Measurements from ENCODE around the gene HTR6.
A peak's percentile ranks its signal among the peaks of the same experiment; 100 is the strongest.

The HTR6 gene

DNA sequence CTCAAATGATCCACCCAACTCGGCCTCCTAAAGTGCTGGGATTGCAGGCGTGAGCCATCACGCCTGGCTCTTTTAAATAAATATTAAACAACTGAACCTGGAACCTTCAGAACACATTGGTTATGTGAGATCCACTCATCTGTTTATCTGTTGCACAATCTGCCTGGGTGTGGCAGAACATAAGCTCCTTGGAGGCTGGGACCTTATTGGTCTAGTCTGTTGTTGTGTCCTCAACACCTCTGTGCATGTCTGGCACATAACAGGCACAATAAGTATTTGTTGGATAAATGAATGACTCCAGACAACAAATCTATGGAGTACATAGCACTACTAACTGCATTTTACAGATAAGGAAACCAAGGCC is 24.7 kb upstream of the HTR6 start:
- no peak for DNase-seq

DNA sequence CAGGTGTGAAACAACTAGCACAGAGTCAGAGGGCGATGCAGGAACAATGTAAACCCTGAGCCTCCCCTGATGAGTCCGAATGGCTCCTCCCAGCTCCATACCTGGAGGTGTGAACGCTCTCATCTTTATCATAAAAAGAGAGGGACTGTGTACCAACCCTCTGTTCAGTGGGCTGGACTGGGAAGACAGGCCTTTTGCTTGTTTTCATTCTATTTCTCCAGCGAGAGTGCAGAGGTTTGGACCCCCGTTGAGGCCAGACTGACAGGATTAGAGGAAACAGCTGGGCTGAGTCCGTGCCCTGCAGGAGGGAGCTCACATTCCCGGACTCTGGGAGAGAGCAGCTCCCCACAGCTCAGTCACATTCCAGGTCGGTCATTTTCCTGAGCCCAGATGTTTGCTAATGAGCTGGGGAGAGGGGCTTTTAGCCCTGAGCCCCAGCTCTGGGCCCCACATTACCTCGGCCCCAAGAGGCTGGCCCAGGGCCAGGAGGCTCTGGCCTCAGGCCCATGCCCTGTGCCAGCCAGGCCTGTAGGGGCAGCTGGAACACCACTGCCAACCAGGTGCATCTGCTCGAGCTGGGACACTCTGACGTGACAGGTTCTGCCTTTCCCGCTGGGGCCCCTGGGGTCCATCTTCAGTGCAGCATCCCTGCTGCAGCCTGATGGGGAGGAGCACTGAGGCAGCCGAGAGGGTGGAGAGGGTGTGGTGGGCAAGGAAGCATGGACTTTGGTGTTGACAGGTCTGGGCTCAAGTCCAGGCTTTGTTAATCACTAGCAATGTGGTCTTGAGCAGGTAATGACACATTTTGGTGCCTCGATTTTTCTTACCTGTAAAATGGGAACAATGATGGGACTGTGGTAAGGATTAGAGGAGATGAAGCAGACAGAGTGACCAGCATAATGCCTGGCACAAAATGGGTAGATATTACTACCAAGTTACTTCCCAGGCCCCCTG is 24.0 kb upstream of the HTR6 start:
- no peak for DNase-seq

DNA sequence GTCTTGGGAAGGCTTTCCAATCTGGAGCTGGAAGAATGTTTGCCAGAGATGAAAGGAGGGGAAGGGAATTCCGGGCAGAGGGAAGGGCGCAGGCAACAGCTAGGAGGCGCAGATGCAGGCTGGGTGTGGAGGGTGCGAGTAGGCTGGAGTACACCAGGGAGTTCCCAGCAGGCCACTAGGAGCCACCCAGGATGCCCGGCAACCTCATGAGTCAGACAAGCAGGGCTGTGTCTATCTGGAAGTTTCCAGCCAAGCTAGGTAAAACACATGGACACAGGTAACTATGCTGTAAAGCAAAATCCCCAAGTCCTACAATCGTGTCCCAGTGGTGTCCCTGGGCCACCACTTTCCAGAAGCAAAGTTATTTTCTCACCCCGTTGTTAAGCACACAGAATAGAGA is 21.6 kb upstream of the HTR6 start:
- no peak for DNase-seq

DNA sequence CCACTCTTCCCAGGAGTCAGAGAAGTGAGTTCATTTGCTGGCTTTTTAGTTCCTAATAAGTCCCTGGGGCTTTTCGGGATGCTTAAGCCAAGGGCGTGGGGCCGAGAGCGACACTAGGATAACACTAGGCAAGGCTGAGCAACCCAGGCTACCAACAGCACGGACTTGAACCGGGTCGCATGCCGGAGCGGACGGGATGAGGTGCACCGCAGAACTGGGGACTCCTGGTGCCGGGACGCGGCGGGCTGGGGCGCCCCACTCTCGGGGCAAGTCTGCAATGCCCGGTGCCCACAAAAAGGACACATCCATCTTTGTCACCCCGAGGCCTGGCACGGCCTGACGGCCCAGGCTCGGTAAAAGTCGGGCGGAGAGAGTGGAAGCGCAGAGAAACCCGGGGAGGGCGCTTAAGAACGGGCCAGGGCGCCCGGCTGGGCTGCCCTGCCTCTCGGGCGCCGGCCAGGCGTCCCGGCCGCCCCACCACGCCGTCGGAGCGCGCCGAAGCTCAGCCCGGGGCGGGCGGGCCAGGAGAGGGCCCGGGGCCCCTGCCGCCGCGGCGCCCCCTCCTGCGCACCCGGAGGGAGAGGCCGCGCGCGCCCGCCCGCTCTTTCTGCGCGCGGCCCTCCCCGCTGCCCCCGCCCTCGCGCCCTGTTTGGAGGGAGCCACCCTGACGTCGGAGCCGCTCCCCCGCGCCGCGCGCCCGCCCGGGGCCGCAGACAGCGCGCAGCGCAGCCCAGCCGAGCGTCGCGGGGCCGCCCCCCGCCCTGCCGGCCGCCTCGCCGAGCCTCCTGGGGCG is 20.9 kb upstream of the HTR6 start, which contains the start of gene NBL1:
Gene NBL1 (plus strand): TSS at position 710 of the 793 bp plus-strand sequence. CDS start 10,720 bp downstream, outside the sequence.
- DNase-seq = peak; percentile 82

DNA sequence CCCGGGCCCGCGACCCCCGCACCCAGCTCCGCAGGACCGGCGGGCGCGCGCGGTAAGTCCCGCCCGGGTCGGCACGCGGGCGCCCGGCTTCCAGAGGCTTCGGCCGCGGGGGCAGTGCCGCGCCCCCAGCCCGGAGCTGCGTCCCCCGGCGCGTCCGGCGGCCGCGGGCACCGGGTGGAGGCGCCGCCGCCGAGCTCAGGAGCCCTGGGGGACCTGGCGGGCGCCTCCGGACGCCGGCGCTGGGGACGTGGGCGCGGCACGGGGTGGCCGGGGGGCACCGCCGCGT is 20.3 kb upstream of the HTR6 start:
- no peak for DNase-seq

DNA sequence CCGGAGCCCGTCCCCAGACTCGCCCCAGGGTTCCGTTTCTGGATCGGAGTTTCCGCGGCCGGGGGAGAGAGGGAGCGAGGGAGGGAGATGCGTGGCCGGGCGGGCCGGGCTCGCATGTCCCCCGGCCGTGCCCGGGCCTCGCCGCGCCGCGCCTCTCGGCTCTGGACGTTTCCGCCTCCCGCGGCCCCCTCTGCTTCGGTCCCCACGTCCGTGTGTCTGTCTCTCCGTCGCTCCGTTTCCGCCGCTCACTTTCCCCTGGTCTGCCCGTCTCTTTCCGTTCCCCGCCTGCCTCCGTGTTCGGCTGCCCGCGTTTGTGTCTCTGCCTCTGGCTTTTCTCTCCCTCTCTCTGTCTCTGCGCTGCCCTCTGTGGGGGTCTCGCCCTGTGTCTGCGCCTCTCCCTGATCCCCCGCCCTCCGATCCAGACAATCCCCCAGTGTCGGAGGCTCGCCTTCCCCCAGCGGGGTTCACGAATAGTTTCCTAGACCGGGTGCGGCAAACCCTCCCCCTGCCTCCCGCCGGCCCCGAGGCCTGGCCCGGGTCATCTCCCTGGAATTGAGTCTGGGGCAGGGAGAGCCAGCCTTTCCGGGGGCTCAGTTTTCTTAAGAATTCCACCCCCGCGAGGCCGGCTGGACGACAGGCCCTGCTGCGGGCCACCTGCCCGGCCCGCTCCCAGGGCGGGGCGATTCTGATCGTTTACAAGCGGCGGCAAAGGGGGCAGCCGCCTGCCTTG is 19.8 kb upstream of the HTR6 start:
- DNase-seq = peak; percentile 65

DNA sequence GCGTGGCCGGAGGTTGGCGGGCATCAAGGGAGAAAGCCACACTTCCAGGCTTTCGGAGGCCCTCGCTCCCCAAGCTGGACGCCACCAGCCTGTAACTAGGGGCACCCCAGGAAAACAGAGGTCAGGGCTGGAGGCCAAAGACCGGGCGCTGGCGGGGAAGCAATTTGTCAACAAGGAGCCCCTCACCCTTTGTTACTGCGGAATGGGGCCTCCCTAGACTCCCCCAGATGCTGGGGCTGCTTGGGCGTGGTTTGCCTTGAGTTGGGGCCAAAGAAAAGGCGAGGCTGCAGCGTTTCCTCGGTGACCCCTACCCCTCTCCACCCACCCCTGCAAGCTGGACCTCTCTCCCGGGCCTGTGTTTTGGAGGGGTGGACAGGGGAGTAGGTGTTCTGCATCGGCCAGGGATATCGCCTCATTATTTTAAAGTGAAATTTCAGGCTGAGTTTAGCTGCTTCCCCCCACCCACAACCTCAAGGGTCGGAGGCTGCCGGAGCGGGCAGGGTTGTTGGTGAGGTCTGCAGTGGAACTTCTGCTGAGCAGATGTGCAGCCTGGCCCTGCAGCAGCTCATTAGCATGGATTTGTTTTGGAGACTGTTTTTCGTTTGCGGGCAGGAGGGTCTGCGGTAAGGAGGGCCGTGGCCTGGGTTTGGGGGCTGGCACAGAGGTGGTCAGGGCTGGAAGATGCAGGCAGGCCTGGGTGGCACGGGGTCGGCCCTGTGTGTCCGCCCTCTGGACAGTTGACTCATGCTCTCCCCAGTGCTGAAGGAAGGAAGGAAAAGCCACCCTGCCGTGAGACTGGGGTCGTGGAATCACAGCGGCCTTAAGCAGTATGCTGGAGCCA is 19.0 kb upstream of the HTR6 start:
- no peak for DNase-seq

DNA sequence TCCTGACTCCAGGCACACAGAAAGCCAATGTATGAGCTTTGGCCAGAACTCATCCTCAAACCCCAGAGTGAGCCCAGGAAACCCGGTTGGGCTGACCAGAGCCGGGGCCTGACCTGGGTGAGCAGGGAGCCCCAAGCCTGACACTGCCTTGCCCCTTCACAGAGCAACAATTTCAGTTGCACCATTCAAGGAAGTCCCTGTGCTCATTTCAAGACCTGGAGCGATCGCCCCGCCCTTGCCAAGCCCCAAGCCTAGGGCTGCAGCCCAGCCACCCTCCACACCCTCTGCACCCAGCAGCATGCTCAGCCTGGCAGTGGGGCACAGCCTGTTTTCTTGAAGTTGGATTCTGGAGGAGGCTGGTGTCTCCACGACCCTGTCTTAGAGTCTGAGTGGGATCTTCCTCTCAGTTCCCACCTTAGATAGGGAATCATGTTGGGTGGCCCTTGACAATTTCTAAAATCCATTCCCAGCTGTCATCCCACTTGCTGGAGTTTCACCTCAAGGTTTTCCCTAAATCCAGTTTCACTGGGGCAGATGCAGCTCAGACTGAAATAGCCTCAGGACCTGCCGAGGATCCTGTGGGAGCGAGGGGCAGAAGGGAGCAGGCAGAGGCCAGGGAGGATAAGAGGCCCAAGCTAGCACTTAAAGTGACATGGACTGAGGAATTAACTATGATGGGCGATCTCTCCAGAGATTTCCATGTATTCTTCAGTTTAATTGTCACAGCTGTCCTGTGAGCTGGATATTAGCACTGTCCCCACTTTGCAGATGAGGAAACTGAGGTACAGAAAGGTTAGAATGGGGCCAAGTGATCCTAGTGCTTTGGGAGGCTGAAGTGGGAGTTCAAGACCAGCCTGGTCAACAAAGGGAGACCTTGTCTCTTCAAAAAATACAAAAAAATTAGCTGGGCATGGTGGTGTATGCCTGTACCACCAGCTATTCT is 18.0 kb upstream of the HTR6 start:
- no peak for DNase-seq

DNA sequence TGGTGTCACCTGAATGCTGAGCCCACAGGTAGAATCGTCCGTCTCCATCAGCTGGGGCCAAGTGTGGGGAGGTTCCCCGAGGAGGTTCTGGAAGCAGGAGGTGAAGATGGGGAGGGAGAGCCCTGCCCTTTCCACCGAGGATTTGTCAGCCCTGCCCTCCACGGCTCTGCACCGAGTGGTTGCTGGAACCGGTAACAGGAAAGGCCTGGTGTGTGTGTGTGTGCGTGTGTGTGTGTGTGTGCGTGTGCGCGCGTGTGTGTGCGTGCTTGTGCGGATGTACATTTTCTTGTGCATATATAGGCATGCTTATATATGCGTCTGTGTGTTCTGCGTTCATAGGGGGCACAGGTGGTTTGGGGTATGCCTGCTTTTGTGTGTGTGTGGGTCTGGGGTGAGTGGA is 17.0 kb upstream of the HTR6 start:
- DNase-seq = peak; percentile 58

DNA sequence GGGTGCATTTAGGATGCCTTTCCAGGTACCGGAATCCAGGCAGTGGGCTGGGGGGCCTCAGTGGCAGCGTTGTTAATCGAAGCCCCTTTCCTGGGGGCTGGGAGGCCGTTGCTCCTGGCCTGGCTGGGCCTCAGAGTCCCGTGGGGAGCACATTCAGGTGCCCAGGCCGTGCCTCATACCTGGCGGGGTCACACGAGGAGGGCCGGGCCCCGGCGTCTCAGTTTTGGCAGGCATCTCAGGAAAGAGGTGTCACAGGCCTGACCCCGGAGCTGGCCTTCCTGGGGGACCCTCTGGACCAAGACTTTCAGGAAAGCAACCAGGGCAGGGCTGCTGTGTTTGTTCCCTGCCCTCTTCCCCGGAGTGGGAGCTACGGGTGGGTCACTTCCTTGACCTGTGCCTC is 16.4 kb upstream of the HTR6 start:
- no peak for DNase-seq

DNA sequence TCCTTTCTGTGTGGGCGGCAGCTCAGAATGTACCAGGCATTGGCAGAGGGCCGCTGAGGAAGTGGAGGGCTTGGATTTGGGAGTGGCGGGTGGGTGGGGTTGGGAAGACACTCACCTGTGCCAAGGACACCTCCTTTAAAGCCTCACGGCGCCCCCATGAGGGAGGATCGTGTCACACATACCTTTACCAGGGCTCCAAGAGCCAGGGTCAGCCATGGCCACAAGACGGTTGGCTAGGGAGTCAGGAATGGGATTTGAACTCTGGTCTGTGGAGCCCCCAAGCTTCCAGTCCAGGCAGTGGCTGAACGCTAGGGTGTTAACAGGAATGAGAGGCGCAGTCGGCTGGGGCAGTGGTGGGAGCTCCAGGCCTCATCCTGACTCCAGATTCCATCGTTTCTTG is 16.0 kb upstream of the HTR6 start:
- DNase-seq = no peak

DNA sequence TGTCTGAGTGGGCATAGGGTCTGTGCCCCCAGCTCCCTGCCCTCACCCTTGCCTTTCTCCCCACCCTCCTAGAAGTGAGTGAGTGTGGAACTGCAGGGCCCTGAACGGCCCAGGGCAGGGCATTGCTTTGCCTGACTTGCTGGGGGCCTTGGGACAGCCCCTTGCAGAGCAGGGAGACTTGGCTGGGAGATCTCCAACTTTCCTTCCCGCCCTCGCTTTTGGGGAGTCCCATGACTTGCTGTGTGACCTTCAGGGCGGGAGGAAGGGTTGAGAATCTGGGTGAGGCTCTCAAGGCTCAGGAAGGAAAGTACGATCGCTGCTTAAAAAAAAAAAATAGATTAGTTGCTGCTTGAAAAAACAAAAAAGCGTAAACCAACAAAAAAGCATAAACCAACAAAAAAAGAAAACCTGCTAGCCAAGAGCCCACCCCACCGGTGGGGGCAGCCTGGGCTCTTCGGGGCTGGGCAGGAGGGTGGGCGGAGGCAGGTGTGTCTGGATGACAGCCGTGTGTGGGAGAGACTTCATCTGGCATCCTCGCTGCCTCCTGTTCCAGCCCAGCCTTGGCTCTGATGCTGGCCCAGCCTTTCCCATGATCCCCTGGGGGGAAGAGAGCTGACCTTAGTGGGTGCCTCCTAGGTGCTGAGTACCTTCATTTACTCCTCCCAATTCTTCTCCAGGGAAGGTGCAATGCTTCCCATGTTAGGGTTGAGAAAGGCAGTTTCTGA is 14.1 kb upstream of the HTR6 start:
- DNase-seq = no peak

DNA sequence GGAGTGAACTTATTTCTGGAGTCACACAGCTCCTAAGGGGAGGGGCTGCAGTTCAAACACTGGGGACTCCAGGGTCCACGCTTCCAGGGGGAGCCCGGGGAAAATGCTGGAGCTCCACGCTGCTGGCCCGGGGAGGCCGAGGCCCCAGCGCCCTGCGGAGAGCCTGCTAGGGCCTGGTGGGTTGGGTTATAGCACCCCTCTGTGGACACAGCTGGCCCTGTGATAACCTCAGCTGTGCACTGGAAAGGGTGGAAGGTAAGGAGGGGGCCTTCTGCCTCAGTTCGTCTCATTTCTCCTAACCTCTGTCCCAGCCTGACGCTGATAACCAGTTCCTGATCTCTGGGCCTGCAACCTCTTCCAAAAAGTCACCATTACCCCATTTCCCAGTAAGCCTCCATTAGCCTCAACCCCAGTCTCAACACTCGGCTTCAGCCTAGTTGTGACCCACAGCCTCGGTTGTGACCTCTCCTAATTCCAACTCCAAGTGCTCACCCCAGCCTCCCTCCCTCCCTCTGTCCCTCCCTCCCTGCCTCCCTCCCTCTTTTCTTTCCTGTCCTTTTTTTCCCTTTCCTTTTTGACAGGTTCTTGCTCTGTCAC is 13.4 kb upstream of the HTR6 start:
- DNase-seq = peak; percentile 70

DNA sequence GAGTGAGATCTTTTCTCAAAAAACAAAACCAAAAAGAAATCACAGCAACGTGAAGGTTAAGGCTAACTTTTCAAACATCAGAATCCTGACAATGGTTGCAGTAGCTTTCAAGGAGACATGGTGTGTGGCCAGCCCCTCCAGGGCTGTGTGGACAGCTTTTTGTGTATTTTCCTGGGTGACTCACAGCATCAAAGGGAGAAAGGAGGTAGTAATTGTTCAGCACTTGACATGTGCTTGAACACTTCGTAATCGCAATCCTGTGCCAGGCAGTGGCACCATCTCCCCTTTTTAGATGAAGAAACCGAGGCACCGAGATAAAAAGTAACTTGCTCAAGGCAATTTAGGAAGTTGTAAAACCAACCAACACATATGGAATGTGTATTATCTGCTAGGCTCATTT is 10.3 kb upstream of the HTR6 start:
- no peak for DNase-seq

DNA sequence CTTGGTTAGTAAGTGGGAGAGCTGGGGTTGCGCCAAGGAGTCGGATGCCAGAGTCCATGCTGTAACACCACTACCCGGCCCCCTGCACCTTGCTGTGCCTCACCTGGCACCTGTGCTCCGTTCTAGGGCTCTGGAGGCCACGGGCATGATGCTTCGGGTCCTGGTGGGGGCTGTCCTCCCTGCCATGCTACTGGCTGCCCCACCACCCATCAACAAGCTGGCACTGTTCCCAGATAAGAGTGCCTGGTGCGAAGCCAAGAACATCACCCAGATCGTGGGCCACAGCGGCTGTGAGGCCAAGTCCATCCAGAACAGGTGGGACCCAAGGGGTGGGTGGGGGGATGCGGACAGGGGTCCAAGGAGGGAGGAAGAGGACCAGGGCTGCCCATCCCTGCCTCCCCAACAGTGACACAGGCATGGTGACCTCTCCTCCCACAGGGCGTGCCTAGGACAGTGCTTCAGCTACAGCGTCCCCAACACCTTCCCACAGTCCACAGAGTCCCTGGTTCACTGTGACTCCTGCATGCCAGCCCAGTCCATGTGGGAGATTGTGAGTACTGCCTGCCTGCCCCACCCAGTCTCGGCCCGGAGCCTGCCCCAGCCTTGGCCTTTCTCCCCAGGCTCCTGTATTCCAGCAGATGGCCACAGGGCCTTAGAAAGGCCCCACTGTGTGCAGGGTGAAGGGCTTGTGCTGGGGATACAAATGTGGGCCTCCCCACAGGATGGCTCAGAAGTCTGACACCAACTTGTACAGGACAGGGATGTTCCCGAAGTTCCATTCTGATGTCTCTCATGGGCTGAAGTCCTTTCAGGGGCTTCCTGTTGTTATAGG is 9.6 kb upstream of the HTR6 start:
- no peak for DNase-seq

DNA sequence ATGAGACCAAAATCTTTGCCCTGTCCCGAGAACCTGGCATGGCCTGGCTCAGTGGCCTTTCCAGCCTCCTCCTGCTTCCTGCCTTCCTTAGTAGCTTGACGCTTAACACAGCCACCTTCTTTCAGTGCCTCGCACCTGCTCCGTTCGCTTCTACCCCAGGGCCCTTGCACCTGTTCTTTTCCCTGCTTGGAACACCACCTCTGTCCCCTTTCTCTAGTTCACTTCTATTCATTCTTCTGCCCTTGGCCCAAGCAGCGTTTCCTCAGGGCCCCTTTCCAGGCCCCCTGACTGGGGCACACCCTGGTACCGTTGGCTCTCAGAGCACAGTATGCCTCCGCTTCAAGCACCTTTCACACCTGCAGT is 9.0 kb upstream of the HTR6 start:
- no peak for DNase-seq

DNA sequence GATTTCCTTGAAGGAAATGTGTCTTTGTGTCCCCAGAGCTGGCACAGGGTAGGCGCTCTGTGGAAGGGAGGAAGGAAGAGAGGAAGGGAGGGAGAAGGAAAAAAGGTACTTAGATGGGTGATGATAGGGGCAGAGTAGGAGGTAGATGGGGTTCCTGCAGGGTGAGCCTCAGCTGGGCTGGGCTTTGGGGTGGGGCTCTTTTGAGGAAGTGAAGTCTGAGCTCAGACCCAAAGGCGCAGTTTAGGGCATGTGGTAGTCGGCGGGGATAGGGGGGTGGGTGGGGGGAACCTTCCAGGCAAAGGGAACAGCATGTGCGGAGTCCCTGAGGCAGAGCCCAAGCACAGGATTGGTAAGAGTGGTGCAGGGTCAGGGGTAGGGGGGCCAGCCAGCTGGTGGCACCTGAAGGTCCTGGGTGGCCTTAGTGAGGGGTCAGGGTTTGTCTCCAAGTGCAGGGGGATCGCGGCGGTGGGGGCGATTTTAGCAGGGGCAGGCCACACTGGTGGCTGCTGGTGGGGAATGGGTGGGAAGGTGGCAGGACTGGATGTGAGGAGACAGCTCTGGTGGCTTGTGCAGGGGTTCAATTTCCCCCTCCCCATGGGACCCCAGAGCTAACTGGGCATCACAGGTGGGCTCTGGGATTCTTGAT is 8.4 kb upstream of the HTR6 start:
- DNase-seq = no peak

DNA sequence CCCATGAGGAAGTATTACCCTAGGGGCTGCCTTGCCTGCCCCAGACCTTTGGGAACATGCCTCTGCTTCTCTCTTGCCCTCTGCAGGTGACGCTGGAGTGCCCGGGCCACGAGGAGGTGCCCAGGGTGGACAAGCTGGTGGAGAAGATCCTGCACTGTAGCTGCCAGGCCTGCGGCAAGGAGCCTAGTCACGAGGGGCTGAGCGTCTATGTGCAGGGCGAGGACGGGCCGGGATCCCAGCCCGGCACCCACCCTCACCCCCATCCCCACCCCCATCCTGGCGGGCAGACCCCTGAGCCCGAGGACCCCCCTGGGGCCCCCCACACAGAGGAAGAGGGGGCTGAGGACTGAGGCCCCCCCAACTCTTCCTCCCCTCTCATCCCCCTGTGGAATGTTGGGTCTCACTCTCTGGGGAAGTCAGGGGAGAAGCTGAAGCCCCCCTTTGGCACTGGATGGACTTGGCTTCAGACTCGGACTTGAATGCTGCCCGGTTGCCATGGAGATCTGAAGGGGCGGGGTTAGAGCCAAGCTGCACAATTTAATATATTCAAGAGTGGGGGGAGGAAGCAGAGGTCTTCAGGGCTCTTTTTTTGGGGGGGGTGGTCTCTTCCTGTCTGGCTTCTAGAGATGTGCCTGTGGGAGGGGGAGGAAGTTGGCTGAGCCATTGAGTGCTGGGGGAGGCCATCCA is 7.8 kb upstream of the HTR6 start:
- DNase-seq = no peak

All from CD4-positive, alpha-beta T cell treated with Interleukin-17A for 4 hours (primary cell).